COLO829 (cell line): ENCODE results near the gene ATP5MK.
"Not testable (repeated sequence)": the region's sequence is repeated elsewhere in the genome, so short reads cannot be mapped to it uniquely, and the experiment has no call there.

Source experiments
- DNase-seq: peaks from one replicate; pipeline ENCODE4 v3.0.0; 2012; ENCODE audit warnings: low spot score

ATP5MK gene, protein sequence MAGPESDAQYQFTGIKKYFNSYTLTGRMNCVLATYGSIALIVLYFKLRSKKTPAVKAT

DNA sequence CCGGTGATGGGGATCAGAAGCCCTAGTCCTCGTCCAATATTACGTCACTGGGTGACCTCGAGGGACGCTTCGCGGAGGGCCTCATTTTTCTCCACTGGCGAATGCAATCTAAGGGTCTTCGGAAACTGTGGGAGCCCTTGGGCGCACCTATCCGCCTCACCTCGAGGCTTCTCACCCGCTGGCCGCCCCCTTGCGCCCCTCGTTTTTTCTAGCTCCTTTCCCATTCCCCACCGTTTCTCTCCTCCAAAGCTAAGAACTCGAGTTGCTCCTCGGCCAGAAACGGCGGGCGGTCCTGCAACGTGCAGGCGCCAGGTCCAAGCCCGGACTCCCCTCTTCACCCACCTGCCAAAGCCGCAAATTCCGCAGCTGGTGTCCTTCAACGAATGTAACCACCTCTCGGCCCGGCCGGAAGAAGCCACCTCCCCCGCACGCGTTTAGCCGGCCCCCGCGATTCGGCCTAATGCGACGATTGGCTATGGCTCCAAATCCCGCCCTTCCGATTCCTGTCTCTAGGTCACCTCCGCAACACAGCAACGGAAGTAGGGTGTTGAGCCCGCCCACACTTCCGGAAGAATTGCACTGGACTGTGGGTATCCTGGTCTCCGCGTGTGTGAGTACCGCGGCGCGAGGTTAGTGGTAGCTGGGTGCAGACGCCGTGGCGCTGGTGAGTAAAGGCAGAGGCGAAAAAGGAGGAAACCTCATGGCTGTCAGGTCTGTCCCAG is at the start of gene ATP5MK, which contains the start of gene PDCD11:
TSS of gene ATP5MK (minus strand) at position 409 of the 722 bp plus-strand sequence. CDS start 4,018 bp downstream, outside the sequence.
TSS of gene PDCD11 (plus strand) at position 560 of the 722 bp plus-strand sequence. CDS start 1,801 bp downstream, outside the sequence.
- DNase-seq, result peak; percentile 90

DNA sequence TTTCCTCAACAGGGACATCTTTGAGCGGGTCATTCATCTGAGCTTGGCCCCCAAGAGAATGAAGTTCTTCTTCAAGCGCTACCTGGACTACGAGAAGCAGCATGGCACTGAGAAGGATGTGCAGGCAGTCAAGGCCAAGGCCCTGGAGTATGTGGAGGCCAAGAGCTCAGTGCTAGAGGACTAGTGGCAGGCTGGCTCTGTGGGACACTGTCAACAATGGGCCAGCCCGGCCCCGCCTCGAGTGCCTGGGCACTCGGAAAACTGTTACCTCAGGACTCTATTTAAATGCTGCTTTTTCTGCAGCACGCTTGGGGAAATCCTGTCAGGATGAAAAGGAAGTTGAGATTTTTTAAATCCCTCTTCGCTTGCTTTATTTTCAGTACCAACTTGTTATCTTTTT is 49.1 kb upstream of the ATP5MK start:
- DNase-seq, result no peak

DNA sequence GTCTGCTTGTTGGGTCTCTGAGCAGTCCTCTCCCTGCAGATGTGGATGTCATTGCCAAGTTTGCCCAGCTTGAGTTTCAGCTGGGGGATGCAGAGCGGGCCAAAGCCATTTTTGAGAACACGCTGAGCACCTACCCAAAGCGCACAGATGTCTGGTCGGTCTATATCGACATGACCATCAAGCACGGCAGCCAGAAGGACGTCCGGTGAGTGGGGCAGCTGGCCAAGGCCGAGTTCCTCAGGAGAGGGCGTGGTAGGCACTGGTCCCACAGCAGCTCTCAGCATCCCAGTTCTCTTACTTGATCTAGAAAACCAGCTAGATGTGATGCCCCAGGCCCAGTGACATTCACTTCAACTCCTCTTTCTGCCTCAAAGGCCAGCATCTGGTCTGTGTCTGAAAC is 48.2 kb upstream of the ATP5MK start:
- no peak for DNase-seq

DNA sequence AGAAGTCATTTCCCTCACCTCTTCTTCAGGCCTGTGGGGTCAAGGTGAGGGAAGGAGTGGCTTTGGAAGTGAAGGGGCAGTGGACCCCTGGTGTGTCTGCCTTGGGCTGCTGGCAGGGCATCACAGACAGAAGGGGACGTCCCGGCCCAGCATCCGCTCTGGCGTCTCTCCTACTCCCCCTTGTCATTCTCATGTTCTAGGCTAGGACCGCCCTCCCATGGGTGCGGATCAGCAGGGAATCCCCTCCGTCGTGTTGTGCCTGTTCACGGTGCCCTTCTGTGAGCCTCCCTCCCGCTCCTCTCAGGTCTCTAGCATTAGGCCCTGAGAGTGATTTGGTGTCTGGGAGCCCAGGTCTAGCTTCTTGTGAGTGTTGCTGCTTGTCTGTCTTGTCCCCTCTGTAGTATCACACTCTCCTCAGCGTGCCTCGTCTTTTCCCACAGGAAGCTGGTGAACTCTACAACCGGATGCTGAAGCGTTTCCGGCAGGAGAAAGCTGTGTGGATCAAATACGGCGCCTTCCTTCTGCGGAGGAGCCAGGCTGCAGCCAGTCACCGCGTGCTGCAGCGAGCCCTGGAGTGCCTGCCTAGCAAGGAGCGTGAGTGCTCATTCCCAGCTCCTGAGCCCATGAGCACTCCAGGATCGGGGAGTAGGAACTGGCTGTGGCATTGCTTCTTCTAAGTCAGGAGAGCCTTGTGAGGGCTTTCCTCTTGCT is 47.4 kb upstream of the ATP5MK start:
- DNase-seq, result no peak

DNA sequence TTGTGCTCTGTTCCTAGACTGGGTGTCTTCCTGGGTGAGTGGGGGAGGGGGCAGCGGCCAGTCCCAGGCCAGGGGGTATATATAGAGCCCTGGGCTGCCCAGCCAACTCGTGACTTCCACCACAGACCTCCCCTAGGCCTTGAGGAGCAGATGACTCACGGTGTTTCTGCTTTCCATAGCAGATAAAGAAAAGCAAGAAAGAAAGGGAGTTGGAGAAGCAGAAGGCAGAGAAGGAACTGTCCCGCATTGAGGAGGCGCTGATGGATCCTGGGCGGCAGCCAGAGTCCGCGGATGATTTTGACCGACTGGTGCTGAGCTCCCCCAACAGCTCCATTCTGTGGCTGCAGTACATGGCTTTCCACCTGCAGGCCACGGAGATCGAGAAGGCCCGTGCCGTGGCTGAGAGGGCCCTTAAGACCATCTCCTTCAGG is 45.8 kb upstream of the ATP5MK start:
- DNase-seq, result no peak

DNA sequence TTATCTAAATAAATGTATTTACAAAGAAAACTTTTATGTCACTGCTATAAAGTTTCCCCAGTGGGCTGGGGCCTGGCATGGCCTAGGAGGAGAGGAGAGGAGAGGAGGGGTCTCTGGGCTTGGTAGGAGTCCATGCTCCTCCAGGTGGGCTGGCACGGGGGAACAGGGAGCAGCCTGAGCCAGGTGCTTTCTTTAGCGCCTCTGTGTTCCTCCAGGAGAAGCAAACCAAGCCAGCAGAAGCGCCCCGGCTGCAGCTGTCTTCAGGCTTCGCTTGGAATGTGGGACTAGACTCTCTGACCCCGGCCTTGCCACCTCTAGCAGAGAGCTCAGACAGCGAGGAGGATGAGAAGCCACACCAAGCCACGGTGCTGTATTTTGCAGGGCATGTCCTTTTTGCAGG is 45.3 kb upstream of the ATP5MK start:
- DNase-seq, result no peak

DNA sequence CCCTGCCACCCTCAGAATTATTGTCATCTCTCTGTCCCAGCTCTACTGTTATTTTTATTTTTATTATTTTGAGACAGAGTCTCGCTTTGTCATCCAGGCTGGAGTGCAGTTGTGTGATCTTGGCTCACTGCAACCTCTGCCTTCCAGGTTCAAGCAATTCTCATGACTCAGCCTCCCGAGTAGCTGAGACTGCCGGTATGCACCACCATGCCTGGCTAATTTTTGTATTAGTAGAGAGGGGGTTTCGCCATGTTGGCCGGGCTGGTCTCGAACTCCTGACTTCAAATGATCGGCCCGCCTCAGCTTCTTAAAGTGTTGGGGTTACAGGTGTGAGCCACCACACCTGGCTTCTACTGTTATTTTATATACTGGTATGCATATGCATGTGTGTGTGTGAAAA is 44.9 kb upstream of the ATP5MK start:
- no peak for DNase-seq

DNA sequence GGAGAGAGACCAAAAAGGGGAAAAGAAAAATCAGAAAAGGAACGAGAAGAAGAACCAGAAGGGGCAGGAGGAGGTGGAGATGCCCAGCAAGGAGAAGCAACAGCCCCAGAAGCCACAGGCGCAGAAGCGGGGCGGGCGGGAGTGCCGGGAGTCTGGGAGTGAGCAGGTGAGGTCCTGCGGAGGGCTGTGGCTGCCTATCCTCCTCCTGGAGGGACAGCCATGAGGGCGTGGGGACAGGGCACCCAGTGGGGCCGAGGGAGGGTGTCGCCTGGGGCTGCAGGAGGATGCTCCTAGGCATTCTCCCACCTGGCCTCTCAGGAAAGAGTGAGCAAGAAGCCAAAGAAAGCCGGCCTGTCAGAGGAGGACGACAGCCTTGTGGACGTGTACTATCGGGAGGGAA is 44.1 kb upstream of the ATP5MK start:
- no peak for DNase-seq

DNA sequence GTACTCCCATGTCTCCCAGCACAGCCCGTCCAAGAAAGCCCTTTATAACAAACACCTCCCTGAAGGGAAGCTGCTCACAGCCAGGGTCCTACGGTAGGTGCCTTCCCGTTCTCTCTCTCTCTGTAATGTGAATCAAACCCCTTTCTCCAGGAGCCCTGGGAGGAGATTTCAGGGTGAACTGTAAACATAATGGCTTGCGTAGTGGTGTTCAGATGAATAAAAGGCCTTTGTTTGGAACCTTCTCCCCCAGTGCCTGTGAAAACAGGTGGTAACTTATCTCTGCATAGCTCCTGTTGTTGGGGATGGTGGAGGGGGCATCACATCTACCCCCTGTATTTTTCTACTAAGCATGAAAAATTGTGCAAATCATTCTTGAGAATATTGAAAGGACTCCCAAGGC is 43.5 kb upstream of the ATP5MK start:
- no peak for DNase-seq

DNA sequence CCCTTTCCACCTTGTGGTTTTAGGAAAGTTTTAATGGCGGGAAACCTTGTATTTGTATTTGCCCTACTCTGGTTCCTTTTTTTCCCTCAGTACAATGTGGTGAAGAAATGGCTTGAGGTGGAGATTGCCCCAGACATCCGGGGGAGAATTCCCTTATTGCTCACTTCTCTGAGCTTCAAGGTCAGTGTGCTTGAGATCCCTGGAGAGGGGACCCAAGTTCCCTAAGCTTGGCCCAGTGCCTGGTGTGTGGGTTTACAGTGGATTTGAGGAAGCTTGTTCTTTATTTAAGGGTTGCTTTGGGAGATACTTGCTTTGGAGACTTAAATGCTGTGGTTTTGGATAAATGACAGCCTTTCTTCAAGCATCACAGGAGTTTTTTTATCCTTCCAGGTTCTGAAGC is 37.6 kb upstream of the ATP5MK start:
- no peak for DNase-seq

DNA sequence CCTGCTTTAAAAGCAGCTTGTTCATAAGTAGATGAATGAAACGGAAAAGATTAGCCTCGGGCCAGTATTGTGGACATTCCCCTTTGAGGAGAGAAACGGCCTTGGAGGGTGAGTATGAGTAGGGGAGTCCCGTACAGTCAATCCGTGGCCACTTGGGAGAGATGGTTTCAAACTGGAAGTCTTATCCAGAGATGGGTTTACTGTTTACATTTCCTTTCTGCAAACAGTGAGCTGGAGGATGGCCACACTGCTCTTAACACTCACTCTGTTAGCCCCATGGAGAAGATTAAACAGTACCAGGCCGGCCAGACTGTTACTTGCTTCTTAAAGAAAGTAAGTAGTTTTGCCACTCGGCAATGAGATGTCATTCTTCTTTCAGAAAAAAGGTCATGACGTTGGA is 35.6 kb upstream of the ATP5MK start:
- DNase-seq, result no peak

DNA sequence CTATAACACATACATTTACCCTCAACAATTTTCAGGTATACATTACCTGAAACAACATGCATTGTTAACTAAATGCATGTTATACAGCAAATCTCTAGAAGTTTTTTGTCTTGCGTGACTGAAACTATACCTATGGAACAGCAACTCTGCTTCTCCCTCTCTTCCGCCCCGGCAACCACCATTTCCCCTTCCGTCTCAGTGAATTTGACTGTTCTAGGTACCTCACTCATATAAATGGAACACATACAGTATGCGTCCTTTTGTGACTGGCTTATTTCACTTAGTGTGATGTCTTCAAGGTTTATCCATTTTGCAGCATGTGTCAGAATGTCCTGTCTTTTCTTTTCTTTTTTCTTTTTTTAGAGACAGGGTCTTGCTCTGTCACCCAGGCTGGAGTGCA is 33.4 kb upstream of the ATP5MK start:
- DNase-seq, result no peak

DNA sequence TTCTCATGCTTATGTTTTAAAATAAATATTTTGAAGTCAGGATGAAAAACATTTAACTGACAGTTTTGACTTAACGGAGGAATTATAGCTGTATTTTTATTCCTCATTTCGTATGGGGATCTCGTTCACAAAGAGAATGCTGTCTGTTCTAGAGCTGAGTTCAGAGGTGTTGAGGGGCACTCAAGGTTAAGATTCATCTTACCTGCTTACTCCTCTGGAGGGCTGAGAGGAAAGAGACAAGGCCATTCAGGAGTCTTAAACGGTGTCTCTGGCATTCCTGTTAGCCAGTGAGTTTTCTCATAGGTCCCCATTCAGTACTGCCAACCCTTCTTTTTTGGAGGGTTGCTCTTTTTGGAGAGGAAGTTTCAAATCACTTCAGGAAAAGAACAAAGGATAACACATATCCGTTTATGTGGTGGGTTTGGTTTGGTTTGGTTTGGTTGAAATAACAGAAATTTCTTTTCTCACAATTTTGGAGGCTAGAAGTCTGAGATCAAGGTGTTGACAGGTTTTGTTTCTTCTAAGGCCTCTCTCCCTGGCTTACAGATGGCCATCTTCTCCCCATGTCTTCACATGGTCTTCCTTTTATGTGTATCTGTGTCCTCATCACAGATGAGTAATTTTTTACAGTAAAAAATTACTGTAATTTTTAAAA is 32.8 kb upstream of the ATP5MK start:
- DNase-seq, result no peak

DNA sequence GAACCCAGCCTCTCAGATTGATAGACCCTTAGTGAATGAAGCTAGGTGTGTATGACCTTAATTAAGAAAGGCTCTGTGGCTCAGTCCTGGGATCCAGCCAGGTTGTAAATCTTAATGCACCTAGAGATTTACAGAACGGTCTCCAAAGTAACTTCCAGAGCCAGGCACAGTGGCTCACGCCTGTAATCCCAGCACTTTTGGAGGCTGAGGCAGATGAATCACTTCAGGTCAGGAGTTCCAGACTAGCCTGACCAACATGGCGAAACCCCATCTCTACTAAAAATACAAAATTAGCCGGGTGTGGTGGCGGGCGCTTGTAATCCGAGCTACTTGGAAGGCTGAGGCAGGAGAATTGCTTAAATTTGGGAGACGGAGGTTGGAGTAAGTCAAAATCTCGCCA is 31.6 kb upstream of the ATP5MK start:
- no peak for DNase-seq

DNA sequence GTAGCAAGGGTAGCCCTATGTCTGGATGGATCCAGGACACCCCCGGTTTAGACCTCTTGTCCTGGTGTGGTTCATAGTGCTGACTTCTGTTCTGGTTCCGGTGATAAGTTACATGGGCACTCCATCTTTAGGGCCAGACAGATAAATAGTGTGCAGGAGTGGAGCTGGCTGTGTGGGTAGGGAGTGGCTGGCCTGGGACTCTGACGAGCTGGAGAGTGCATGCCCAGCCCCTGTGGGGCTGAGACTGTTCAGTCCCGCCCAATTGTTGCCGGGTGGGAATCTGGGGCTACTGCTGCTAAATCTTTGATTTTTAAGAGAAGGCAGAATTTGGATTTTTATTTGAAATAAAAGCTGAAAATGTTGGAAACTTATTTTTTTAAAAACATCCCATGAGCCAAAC is 27.5 kb upstream of the ATP5MK start:
- DNase-seq, result no peak

DNA sequence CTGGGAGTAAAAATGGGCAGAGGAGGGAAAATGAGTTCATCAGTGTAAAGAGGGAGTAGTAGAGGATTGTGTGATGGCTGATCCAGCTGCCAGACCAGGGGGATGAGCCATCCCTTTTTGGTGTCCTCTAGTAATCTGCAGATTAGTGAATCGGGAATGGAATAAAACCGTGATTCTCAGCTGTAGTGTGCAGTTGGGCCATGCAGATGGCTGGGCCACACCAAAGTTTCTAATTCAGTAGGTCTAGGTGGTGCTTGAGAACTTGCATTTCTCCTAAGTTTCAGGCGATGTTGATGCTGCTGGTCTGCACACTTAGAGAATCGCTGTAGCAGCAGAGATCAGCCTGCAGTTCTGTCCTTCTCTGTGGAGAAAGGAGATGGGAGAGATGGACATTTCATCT is 22.8 kb upstream of the ATP5MK start:
- no peak for DNase-seq

DNA sequence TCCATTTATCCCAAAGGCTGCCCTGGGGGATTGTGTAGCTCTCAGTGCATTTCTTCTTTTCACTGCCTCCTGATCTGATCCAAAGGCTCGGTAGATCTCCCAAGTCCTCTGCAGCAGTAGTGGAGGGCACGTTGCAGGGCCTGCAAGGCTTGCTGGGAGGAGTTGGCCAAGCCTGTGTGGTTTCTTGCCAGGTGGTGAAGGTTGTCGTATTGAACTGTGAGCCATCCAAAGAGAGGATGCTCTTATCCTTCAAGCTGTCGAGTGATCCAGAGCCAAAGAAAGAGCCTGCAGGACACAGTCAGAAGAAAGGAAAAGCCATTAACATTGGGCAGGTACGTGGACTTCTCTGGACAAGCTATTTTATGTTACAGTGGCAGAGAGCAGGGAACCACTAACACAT is 21.3 kb upstream of the ATP5MK start:
- DNase-seq, result no peak

DNA sequence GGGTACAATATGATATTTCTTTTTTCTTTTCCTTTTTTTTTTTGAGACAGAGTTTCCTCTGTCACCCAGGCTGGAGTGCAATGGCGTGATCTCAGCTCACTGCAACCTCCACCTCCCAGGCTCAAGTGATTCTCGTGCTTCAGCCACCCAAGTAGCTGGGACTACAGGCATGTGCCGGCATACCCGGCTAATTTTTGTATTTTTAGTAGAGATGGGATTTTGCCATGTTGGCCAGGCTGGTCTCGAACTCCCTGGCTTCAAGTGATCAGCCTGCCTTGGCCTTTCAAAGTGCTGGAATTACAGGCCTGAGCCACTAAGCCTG is 20.8 kb upstream of the ATP5MK start:
- not testable (repeated sequence) for DNase-seq

DNA sequence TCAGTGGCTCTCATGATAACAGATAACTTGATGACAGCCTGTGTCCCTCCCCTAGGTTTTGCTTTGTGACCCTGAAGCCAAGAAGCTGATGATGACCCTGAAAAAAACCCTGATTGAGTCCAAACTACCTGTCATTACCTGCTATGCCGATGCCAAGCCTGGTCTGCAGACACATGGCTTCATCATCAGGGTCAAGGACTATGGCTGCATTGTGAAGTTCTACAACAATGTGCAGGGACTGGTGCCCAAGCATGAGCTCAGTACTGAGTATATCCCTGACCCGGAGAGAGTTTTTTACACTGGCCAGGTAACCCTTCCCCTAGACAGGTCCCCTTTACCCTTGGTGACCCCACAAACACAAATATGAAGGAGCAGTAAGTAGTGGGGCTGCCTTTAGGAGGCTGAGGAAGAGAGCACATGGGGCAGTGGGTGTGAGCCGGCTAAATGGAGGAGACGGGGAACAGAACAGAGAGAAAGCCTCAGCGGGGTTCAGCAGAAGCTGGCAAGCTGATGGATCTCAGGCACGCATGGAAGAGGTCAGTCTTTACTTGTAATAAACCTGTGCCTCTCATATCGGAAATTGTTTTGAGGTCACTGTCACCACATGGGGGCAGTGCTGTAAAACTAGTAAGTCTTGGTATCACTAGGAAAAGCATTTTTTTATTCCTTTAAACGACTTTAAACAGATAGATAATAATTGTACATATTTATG is 20.3 kb upstream of the ATP5MK start:
- no peak for DNase-seq

DNA sequence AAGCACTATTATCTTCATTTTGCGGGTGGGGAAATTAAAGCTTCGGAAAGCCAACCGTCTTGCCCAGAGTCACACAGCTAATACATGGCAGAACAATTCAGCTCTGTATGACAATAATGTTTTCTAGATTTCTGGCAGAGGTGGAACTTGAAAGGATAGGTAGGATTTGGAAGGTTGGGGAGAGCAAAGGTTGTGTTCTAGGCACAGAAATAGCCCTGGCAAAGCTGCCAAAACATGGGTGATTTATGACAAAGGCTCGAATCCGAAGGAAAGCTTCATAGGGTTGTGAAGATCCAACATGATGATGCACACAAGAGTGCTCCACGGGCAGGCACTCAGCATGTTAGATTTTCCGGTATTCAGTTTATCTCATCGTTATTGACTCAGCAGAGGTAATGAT is 19.3 kb upstream of the ATP5MK start:
- DNase-seq, result no peak

DNA sequence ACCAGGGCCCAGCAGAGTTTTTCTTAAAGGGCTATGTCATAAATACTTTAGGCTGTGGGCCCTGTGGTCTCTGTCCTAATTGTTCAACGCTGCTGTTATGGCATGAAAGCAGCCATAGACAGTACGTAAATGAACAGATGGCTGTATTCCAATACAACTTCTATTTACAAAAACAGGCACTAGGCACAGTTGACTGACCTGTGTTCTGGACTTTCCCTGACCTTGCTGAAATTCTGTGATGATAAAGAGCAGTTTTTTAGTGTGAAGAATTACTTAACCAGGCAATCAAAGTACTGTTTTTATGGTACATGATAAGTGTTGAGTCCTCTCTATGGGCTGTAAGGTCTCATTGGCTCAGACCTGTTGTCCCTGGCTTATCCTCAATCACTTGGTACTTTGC is 17.3 kb upstream of the ATP5MK start:
- no peak for DNase-seq

DNA sequence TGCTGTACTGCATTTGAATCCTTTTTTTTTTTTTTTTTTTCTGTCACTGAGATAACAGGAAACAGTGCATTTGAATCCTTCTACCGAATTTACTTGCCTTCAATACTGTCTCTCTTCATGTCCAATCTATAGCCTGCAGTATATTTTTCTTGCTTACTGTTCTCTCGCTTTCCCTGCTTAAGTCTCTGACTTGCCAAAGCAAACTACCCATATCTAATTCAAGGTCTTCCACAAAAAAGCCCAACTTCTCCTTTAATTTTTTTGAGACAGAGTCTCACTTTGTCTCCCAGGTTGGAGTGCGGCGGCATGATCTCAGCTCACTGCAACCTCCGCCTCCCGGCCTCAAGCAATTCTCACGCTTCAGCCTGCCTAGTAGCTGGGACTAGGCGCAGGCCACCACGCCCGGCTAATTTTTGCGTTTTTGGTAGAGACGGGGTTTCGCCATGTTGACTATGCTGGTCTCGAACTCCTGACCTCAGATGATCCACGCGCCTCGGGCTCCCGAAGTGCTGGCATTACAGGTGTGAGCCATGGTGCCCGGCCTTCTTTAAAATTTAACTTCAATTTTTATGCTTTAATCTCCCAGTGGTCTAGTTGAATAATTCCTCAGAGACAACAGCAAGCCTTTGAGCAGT is 1.0 kb upstream of the ATP5MK start:
- DNase-seq, result no peak
